Measurements from ENCODE around the gene WWOX. TPM values are rescaled to one million over a fixed set of nuclear protein-coding genes. Genes with fewer than 3 reads are reported as not detected.

WWOX gene
- total and polyA plus RNA-seq, 3 experiments from 2014 or later = 17.2 to 18.6 (median 18.2) TPM

- H3K4me1 Mint-ChIP-seq = no peaks in the 10 kb centered on the region
- Histone ChIP-seq H3K36me3 (ENCODE audit: insufficient read depth, low read length) (no peaks in the 10 kb centered on the region), H3K4me1 (ENCODE audit: insufficient read depth, low read length) (no peaks in the 10 kb centered on the region), H3K9me3 (ENCODE audit: low read length) (no peaks in the 10 kb centered on the region), H3K4me3 (ENCODE audit: low read length) (no peak overlapping the region), H3K27me3 (ENCODE audit: insufficient read depth, low read length, poor library complexity, severe bottlenecking) (no peaks in the 10 kb centered on the region), H3K27ac (ENCODE audit: low read depth, low read length) (no peak overlapping the region)
- ChIA-PET POLR2A (no interaction called here), CTCF (no interaction called here)
- no peaks in the 10 kb centered on the region for H3K27me3 Mint-ChIP-seq
- H3K27ac Mint-ChIP-seq = no peak overlapping the region
- peaks cover 0 to 12% (median 0%) of the 10 kb centered on the region in 3 donors for H3K36me3 Mint-ChIP-seq
- peaks cover 0 to 2% (median 0%) of the 10 kb centered on the region in 5 donors for H3K9me3 Mint-ChIP-seq
- no peak overlapping the region for H3K4me3 Mint-ChIP-seq
- no peak for DNase-seq
These were observed 370.3 kb downstream of the WWOX start for GRCh38 chr16:78469787-78470186.

GRCh38 chr16:78473031-78473699, 373.7 kb downstream of the WWOX start:
- H3K9me3 Mint-ChIP-seq = no peaks in the 10 kb centered on the region
- CTCF ChIA-PET = no interaction called here

GRCh38 chr16:78474762-78475161, 375.3 kb downstream of the WWOX start:
- H3K27me3 ChIP-seq (ENCODE audit: insufficient read depth, low read length, poor library complexity, severe bottlenecking) = no peaks in the 10 kb centered on the region
- Mint-ChIP-seq H3K4me3 (no peak overlapping the region), H3K27ac (no peak overlapping the region), H3K9me3 (no peaks in the 10 kb centered on the region), H3K36me3 (peaks cover 0 to 6% (median 0%) of the 10 kb centered on the region in 3 donors), H3K27me3 (no peaks in the 10 kb centered on the region), H3K4me1 (no peaks in the 10 kb centered on the region)
- no peak overlapping the region for H3K4me3 ChIP-seq (ENCODE audit: low read length)
- H3K4me1 ChIP-seq (ENCODE audit: insufficient read depth, low read length) = no peaks in the 10 kb centered on the region
- POLR2A ChIA-PET = no interaction called here
- H3K9me3 ChIP-seq (ENCODE audit: low read length) = no peaks in the 10 kb centered on the region
- DNase-seq = no peak
- no peaks in the 10 kb centered on the region for H3K36me3 ChIP-seq (ENCODE audit: insufficient read depth, low read length)
- CTCF ChIA-PET = no interaction called here
- no peak overlapping the region for H3K27ac ChIP-seq (ENCODE audit: low read depth, low read length)

More at GRCh38 chr16:78473031-78473699, 373.7 kb downstream of the WWOX start:
- Mint-ChIP-seq H3K36me3 (peaks cover 0 to 6% (median 0%) of the 10 kb centered on the region in 3 donors), H3K4me3 (no peak overlapping the region), H3K4me1 (no peaks in the 10 kb centered on the region), H3K27me3 (no peaks in the 10 kb centered on the region), H3K27ac (peak overlapping the region in 1 of 8 donors; percentile 61)
- H3K36me3 ChIP-seq (ENCODE audit: insufficient read depth, low read length) = no peaks in the 10 kb centered on the region
- H3K4me1 ChIP-seq (ENCODE audit: insufficient read depth, low read length) = no peaks in the 10 kb centered on the region
- no peaks in the 10 kb centered on the region for H3K27me3 ChIP-seq (ENCODE audit: insufficient read depth, low read length, poor library complexity, severe bottlenecking)
- no peaks in the 10 kb centered on the region for H3K9me3 ChIP-seq (ENCODE audit: low read length)
- POLR2A ChIA-PET = no interaction called here
- no peak for DNase-seq
- H3K27ac ChIP-seq (ENCODE audit: low read depth, low read length) = no peak overlapping the region
- H3K4me3 ChIP-seq (ENCODE audit: low read length) = no peak overlapping the region

GRCh38 chr16:78476615-78477014, 377.2 kb downstream of the WWOX start:
- Mint-ChIP-seq H3K27ac (no peak overlapping the region), H3K4me1 (no peaks in the 10 kb centered on the region), H3K4me3 (no peak overlapping the region), H3K36me3 (no peaks in the 10 kb centered on the region), H3K9me3 (no peaks in the 10 kb centered on the region), H3K27me3 (no peaks in the 10 kb centered on the region)
- Histone ChIP-seq H3K9me3 (ENCODE audit: low read length) (no peaks in the 10 kb centered on the region), H3K4me3 (ENCODE audit: low read length) (no peak overlapping the region), H3K27me3 (ENCODE audit: insufficient read depth, low read length, poor library complexity, severe bottlenecking) (no peaks in the 10 kb centered on the region), H3K27ac (ENCODE audit: low read depth, low read length) (no peak overlapping the region), H3K4me1 (ENCODE audit: insufficient read depth, low read length) (no peaks in the 10 kb centered on the region), H3K36me3 (ENCODE audit: insufficient read depth, low read length) (no peaks in the 10 kb centered on the region)
- CTCF ChIA-PET = interaction anchor here (0.8 kb wide), 1 partner anchor 17 kb away, joined by 3 read pairs; no protein-coding TSS in a partner anchor
- no peak for DNase-seq
- POLR2A ChIA-PET = no interaction called here

GRCh38 chr16:78478267-78478861, 378.9 kb downstream of the WWOX start:
- CTCF ChIA-PET = no interaction called here
- H3K27me3 ChIP-seq (ENCODE audit: insufficient read depth, low read length, poor library complexity, severe bottlenecking) = no peaks in the 10 kb centered on the region
- H3K9me3 ChIP-seq (ENCODE audit: low read length) = no peaks in the 10 kb centered on the region
- H3K27ac ChIP-seq (ENCODE audit: low read depth, low read length) = no peak overlapping the region
- H3K9me3 Mint-ChIP-seq = no peaks in the 10 kb centered on the region
- no peak overlapping the region for H3K4me3 ChIP-seq (ENCODE audit: low read length)
- H3K27me3 Mint-ChIP-seq = no peaks in the 10 kb centered on the region
- POLR2A ChIA-PET = no interaction called here
- H3K27ac Mint-ChIP-seq = no peak overlapping the region
- H3K4me1 Mint-ChIP-seq = no peaks in the 10 kb centered on the region
- no peak for DNase-seq
- H3K36me3 ChIP-seq (ENCODE audit: insufficient read depth, low read length) = no peaks in the 10 kb centered on the region
- no peaks in the 10 kb centered on the region for H3K36me3 Mint-ChIP-seq
- H3K4me3 Mint-ChIP-seq = no peak overlapping the region
- H3K4me1 ChIP-seq (ENCODE audit: insufficient read depth, low read length) = no peaks in the 10 kb centered on the region

- no peaks in the 10 kb centered on the region for H3K36me3 Mint-ChIP-seq
- Histone ChIP-seq H3K27me3 (ENCODE audit: insufficient read depth, low read length, poor library complexity, severe bottlenecking) (no peaks in the 10 kb centered on the region), H3K9me3 (ENCODE audit: low read length) (no peaks in the 10 kb centered on the region), H3K27ac (ENCODE audit: low read depth, low read length) (no peak overlapping the region), H3K4me3 (ENCODE audit: low read length) (no peak overlapping the region), H3K4me1 (ENCODE audit: insufficient read depth, low read length) (no peaks in the 10 kb centered on the region), H3K36me3 (ENCODE audit: insufficient read depth, low read length) (no peaks in the 10 kb centered on the region)
- H3K4me1 Mint-ChIP-seq = no peaks in the 10 kb centered on the region
- H3K27ac Mint-ChIP-seq = no peak overlapping the region
- ChIA-PET CTCF (no interaction called here), POLR2A (no interaction called here)
- no peaks in the 10 kb centered on the region for H3K27me3 Mint-ChIP-seq
- H3K9me3 Mint-ChIP-seq = no peaks in the 10 kb centered on the region
- no peak for DNase-seq
- no peak overlapping the region for H3K4me3 Mint-ChIP-seq
These were observed 380.3 kb downstream of the WWOX start for GRCh38 chr16:78479723-78480122.

GRCh38 chr16:78480588-78480987, 381.1 kb downstream of the WWOX start:
- Mint-ChIP-seq H3K4me3 (no peak overlapping the region), H3K27ac (no peak overlapping the region), H3K9me3 (no peaks in the 10 kb centered on the region), H3K4me1 (no peaks in the 10 kb centered on the region), H3K36me3 (no peaks in the 10 kb centered on the region), H3K27me3 (no peaks in the 10 kb centered on the region)
- CTCF ChIA-PET = no interaction called here
- DNase-seq = no peak
- H3K27me3 ChIP-seq (ENCODE audit: insufficient read depth, low read length, poor library complexity, severe bottlenecking) = no peaks in the 10 kb centered on the region
- no peaks in the 10 kb centered on the region for H3K36me3 ChIP-seq (ENCODE audit: insufficient read depth, low read length)
- H3K27ac ChIP-seq (ENCODE audit: low read depth, low read length) = no peak overlapping the region
- no peaks in the 10 kb centered on the region for H3K9me3 ChIP-seq (ENCODE audit: low read length)
- POLR2A ChIA-PET = no interaction called here
- H3K4me3 ChIP-seq (ENCODE audit: low read length) = no peak overlapping the region
- H3K4me1 ChIP-seq (ENCODE audit: insufficient read depth, low read length) = no peaks in the 10 kb centered on the region

GRCh38 chr16:78483124-78483992, 383.9 kb downstream of the WWOX start:
- Mint-ChIP-seq H3K4me1 (no peaks in the 10 kb centered on the region), H3K27me3 (no peaks in the 10 kb centered on the region), H3K36me3 (no peaks in the 10 kb centered on the region), H3K4me3 (no peak overlapping the region), H3K9me3 (no peaks in the 10 kb centered on the region), H3K27ac (no peak overlapping the region)
- ChIA-PET POLR2A (no interaction called here), CTCF (no interaction called here)
- no peak for DNase-seq
- no peaks in the 10 kb centered on the region for H3K27me3 ChIP-seq (ENCODE audit: insufficient read depth, low read length, poor library complexity, severe bottlenecking)
- H3K9me3 ChIP-seq (ENCODE audit: low read length) = no peaks in the 10 kb centered on the region
- no peak overlapping the region for H3K4me3 ChIP-seq (ENCODE audit: low read length)
- H3K4me1 ChIP-seq (ENCODE audit: insufficient read depth, low read length) = no peaks in the 10 kb centered on the region
- H3K36me3 ChIP-seq (ENCODE audit: insufficient read depth, low read length) = no peaks in the 10 kb centered on the region
- no peak overlapping the region for H3K27ac ChIP-seq (ENCODE audit: low read depth, low read length)
